Uterine smooth muscle cell (primary cell): Measurements from ENCODE around the gene USP12. TPM values are rescaled to one million over a fixed set of nuclear protein-coding genes. Genes with fewer than 3 reads are reported as not detected.

Experiments used
- total RNA-seq: library from RNA; depleted of rRNA; stranded (reverse); fragments of >200 nt; gene quantifications from 2 replicates; pipeline ENCODE4 v1.2.3, GENCODE V29; 2014

The USP12 gene
- 25.6 and 35.7 TPM in 2 replicates for total RNA-seq

DNA sequence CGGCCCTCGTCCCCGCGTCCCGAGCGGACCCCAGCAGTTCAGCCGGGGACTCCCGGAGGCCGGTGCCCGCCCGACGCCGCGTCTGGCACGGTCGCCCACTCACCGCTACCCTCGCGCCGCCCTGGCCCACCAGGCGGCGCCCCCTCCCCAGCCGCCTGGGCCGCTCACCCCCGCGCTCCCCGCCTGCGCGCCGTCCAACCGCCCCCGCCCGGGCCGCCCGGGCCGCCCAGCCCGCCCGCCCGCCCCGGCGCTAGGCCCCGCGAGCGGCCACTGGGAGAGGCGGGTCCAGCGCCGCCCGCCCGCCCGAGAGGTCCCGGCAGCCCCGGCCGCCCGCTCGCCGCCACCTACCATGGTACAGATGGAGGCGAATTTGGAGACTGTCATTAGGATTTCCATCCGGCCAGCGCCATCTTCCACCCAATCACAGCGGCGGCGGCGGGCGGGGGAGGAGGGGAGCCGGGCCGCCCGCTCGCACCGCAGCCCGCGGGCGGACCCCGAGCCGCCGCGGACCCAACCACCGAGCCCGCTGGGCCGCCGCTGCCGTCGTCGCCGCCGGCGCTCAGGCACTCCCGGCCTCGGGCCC is at the start of gene USP12:
USP12 (minus strand) TSS at position 568 of the 583 bp plus-strand sequence; CDS start at position 396, 172 bp downstream.

Other genes starting within 250 kb of the USP12 start
- 561 and 710 TPM in 2 replicates for gene RPL21, start 79.7 kb upstream of the USP12 start, total RNA-seq
- gene RASL11A, start 99.0 kb upstream of the USP12 start, total RNA-seq = 12.9 and 18.8 TPM in 2 replicates